ENCODE results near the gene SPSB1.

DNA sequence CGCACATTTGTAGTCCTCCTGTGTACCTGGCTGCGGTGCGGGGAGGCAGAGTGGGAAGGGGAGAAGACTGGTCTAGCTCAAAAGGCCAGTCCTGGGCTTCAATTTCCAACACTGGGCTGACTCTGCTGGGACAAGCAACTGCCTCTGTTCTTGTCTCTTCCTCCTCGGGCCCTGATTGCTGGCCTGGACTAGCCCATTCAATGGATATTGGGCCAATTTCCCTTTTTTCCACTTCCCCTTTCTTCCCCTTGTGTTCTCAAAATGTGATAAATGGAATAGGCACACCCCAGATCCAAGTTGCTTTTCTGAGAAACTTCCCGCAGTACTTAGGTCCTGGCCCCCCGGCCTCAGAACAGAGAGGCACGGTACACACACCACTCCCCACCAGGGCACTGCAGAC, 48.2 kb downstream of the SPSB1 start:
- TF ChIP-seq, protein P1, sequence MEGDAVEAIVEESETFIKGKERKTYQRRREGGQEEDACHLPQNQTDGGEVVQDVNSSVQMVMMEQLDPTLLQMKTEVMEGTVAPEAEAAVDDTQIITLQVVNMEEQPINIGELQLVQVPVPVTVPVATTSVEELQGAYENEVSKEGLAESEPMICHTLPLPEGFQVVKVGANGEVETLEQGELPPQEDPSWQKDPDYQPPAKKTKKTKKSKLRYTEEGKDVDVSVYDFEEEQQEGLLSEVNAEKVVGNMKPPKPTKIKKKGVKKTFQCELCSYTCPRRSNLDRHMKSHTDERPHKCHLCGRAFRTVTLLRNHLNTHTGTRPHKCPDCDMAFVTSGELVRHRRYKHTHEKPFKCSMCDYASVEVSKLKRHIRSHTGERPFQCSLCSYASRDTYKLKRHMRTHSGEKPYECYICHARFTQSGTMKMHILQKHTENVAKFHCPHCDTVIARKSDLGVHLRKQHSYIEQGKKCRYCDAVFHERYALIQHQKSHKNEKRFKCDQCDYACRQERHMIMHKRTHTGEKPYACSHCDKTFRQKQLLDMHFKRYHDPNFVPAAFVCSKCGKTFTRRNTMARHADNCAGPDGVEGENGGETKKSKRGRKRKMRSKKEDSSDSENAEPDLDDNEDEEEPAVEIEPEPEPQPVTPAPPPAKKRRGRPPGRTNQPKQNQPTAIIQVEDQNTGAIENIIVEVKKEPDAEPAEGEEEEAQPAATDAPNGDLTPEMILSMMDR (IDR thresholded peaks at IDR 0.05) = no peak
- TF ChIP-seq, protein P2, sequence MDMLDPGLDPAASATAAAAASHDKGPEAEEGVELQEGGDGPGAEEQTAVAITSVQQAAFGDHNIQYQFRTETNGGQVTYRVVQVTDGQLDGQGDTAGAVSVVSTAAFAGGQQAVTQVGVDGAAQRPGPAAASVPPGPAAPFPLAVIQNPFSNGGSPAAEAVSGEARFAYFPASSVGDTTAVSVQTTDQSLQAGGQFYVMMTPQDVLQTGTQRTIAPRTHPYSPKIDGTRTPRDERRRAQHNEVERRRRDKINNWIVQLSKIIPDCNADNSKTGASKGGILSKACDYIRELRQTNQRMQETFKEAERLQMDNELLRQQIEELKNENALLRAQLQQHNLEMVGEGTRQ (CRISPR knock-in tag; IDR thresholded peaks at IDR 0.05) = no peak
- TF ChIP-seq, protein P3, sequence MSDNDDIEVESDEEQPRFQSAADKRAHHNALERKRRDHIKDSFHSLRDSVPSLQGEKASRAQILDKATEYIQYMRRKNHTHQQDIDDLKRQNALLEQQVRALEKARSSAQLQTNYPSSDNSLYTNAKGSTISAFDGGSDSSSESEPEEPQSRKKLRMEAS (CRISPR knock-in tag; IDR thresholded peaks at IDR 0.05) = no peak
- TF ChIP-seq ZNF232 (CRISPR knock-in tag; IDR thresholded peaks at IDR 0.05) (no peak), IRF2 (CRISPR knock-in tag; IDR thresholded peaks at IDR 0.05; ENCODE audit: borderline replicate concordance, low read depth) (no peak), NR2C2 (CRISPR knock-in tag; IDR thresholded peaks at IDR 0.05) (no peak), TCF7 (CRISPR knock-in tag; IDR thresholded peaks at IDR 0.05; ENCODE audit: low read depth) (no peak), JUN (CRISPR knock-in tag; IDR thresholded peaks at IDR 0.05) (no peak), FOXK1 (CRISPR knock-in tag; IDR thresholded peaks at IDR 0.05) (no peak), RELA (CRISPR knock-in tag; IDR thresholded peaks at IDR 0.05; ENCODE audit: borderline replicate concordance) (no peak), NFYB (CRISPR knock-in tag; conservative IDR thresholded peaks at IDR 0.05; ENCODE audit: low read depth) (no peak)
- TF ChIP-seq, protein P4, sequence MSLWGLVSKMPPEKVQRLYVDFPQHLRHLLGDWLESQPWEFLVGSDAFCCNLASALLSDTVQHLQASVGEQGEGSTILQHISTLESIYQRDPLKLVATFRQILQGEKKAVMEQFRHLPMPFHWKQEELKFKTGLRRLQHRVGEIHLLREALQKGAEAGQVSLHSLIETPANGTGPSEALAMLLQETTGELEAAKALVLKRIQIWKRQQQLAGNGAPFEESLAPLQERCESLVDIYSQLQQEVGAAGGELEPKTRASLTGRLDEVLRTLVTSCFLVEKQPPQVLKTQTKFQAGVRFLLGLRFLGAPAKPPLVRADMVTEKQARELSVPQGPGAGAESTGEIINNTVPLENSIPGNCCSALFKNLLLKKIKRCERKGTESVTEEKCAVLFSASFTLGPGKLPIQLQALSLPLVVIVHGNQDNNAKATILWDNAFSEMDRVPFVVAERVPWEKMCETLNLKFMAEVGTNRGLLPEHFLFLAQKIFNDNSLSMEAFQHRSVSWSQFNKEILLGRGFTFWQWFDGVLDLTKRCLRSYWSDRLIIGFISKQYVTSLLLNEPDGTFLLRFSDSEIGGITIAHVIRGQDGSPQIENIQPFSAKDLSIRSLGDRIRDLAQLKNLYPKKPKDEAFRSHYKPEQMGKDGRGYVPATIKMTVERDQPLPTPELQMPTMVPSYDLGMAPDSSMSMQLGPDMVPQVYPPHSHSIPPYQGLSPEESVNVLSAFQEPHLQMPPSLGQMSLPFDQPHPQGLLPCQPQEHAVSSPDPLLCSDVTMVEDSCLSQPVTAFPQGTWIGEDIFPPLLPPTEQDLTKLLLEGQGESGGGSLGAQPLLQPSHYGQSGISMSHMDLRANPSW (CRISPR knock-in tag; conservative IDR thresholded peaks at IDR 0.05; ENCODE audit: low read depth) = no peak
- TF ChIP-seq, protein P5, sequence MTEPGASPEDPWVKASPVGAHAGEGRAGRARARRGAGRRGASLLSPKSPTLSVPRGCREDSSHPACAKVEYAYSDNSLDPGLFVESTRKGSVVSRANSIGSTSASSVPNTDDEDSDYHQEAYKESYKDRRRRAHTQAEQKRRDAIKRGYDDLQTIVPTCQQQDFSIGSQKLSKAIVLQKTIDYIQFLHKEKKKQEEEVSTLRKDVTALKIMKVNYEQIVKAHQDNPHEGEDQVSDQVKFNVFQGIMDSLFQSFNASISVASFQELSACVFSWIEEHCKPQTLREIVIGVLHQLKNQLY (CRISPR knock-in tag; IDR thresholded peaks at IDR 0.05) = no peak
